Brain microvascular endothelial cell (primary cell): Measurements from ENCODE around the gene ZNF33A.

ENCODE experiments used
- DNase-seq: peaks from one replicate; pipeline ENCODE4 v3.0.0-alpha.2; 2020
- H3K27ac ChIP-seq: fragments of 250-450 bp; sonication (Bioruptor Pico); 2 replicates; pipeline ENCODE4 v1.5.1; 2020; ENCODE audit warnings: mild to moderate bottlenecking, moderate library complexity
- H3K27me3 ChIP-seq: fragments of 250-450 bp; sonication (Bioruptor Pico); replicated peaks from 2 replicates; pipeline ENCODE4 v1.5.1; 2020; ENCODE audit warnings: mild to moderate bottlenecking
- H3K36me3 ChIP-seq: fragments of 250-450 bp; sonication (Bioruptor Pico); replicated peaks from 2 replicates; pipeline ENCODE4 v1.5.1; 2020; ENCODE audit warnings: mild to moderate bottlenecking
- H3K4me3 ChIP-seq: 2 replicates; pipeline ENCODE4 v1.5.1; 2011; ENCODE audit warnings: low read depth, mild to moderate bottlenecking, control low read depth, low read length, moderate library complexity
- CTCF ChIP-seq: IDR thresholded peaks from 2 replicates; pipeline ENCODE4 v1.5.1; 2011; ENCODE audit warnings: low read depth, mild to moderate bottlenecking, moderate library complexity, low read length, control low read depth, inconsistent platforms; ENCODE audit errors: missing control alignments
- in situ Hi-C: cut with HindIII; loops from 2 replicates; pipeline ENCODE4 v1.10.0; 2017; ENCODE audit warnings: low sequenced_read_pairs, low pct_ligation_motif_present

The ZNF33A gene

GRCh38 chr10:38093816-38094157, 83.3 kb downstream of the ZNF33A start:
- TF ChIP-seq CTCF = no peak
- no peak for DNase-seq
- peak overlapping the region; percentile 87 for H3K4me3 ChIP-seq
- in situ Hi-C loops = no loop called here
- H3K27ac ChIP-seq = no peak overlapping the region
- H3K27me3 ChIP-seq = no peaks in the 10 kb centered on the region
- H3K36me3 ChIP-seq = peaks cover 13% of the 10 kb centered on the region

- H3K36me3 ChIP-seq = peaks cover 13% of the 10 kb centered on the region
- DNase-seq = peak; percentile 95
- in situ Hi-C loops = no loop called here
- H3K4me3 ChIP-seq = peak within 1 kb of the TSS; percentile 87
- H3K27me3 ChIP-seq = no peaks in the 10 kb centered on the region
- peak within 1 kb of the TSS; percentile 65 for H3K27ac ChIP-seq
- TF ChIP-seq CTCF = no peak
Measured at GRCh38 chr10:38094158-38094926, 83.9 kb downstream of the ZNF33A start, which contains the start of gene ZNF37A. ZNF37A (plus strand) TSS chr10:38094337; CDS start chr10:38096618, 2,281 bp downstream.

- DNase-seq = no peak
- in situ Hi-C loops = no loop called here
Measured at GRCh38 chr10:38094927-38095574, 84.6 kb downstream of the ZNF33A start.

GRCh38 chr10:38102880-38103279, 92.4 kb downstream of the ZNF33A start:
- Histone ChIP-seq H3K36me3 (peaks cover 14% of the 10 kb centered on the region), H3K27ac (no peak overlapping the region), H3K27me3 (no peaks in the 10 kb centered on the region), H3K4me3 (no peak overlapping the region)
- in situ Hi-C loops = no loop called here
- TF ChIP-seq CTCF = no peak
- DNase-seq = no peak

More at GRCh38 chr10:38094927-38095574, 84.6 kb downstream of the ZNF33A start:
- Histone ChIP-seq H3K27me3 (no peaks in the 10 kb centered on the region), H3K27ac (no peak overlapping the region), H3K36me3 (peaks cover 16% of the 10 kb centered on the region), H3K4me3 (peak overlapping the region; percentile 87)
- no peak for TF ChIP-seq CTCF

- Histone ChIP-seq H3K27me3 (no peaks in the 10 kb centered on the region), H3K4me3 (no peak overlapping the region), H3K27ac (no peak overlapping the region), H3K36me3 (peaks cover 13% of the 10 kb centered on the region)
- in situ Hi-C loops = no loop called here
- no peak for DNase-seq
- no peak for TF ChIP-seq CTCF
Measured at GRCh38 chr10:38103756-38104155, 93.3 kb downstream of the ZNF33A start.
